Umbilical cord (tissue), 2 donors: ENCODE measurements around the gene RHEB. TPM values are rescaled to one million over a fixed set of nuclear protein-coding genes. Genes with fewer than 3 reads are reported as not detected.

Source experiments
- DNase-seq: peaks from one replicate; pipeline ENCODE4 v3.0.0-alpha.2; 2015; ENCODE audit warnings: low spot score
- total RNA-seq: library from RNA; depleted of rRNA; stranded (reverse); fragments of >200 nt; gene quantifications from one replicate; pipeline ENCODE4 v1.2.3, GENCODE V29; 2014; ENCODE audit warnings: low replicate concordance; ENCODE audit not compliant: insufficient read depth

The RHEB gene
- total RNA-seq, 1 donor from 2014 or later = 83.8 TPM

DNA sequence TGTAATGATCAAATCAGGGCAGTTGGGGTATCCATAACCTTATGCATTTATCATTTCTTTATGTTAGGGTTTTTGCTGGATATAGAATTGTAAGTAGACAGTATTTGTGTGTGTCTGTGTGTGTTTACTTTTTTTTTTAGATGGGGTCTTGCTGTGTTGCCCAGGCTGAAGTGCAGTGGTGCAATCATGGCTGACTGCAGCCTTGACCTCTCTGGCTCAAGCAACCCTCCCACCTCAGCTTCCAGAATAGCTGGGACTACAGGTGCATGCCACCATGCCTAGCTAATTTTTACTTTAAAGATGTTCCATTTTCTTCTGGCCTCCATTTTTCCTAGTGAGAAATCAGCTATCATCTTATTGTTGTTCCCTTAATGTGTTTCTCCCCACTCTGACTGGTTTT is 10.1 kb upstream of the RHEB start:
- no peak for DNase-seq

DNA sequence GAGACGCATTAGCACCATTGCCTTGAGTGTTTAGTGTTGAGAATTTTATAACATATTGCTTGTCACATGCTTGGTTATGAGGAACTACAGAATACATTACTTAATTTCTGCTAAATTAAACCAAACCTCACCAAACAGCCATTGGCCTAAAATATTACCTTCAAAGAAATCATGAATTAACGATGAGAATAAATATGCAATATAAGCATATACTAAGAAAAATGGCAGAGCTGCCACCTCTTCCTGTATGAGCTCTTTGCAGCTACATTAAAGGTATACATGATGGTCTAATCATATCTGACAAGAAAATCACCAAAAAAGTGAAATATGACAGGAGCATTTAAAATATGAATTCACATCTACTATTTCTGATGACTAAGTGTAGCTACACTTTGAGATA is 5.2 kb upstream of the RHEB start:
- DNase-seq = no peak

DNA sequence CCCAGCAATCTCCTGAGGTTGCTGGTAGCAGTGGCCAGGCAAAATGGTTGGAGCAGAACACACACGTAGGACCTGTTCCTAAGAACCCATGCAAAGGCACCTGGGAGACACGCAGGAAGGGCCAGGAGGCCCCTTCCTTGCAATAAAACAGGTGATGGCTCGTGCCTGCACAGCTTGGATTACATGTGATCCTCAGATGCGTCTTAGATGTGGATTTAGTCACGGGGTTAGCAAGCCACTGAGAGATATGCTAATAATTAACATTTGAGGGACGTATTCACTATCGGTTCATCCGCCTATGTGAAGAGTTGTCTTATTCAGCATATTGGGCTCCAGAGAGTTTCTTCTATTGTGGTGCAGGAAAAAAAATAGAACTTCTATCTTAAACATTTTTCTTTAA is 4.6 kb upstream of the RHEB start:
- no peak for DNase-seq

DNA sequence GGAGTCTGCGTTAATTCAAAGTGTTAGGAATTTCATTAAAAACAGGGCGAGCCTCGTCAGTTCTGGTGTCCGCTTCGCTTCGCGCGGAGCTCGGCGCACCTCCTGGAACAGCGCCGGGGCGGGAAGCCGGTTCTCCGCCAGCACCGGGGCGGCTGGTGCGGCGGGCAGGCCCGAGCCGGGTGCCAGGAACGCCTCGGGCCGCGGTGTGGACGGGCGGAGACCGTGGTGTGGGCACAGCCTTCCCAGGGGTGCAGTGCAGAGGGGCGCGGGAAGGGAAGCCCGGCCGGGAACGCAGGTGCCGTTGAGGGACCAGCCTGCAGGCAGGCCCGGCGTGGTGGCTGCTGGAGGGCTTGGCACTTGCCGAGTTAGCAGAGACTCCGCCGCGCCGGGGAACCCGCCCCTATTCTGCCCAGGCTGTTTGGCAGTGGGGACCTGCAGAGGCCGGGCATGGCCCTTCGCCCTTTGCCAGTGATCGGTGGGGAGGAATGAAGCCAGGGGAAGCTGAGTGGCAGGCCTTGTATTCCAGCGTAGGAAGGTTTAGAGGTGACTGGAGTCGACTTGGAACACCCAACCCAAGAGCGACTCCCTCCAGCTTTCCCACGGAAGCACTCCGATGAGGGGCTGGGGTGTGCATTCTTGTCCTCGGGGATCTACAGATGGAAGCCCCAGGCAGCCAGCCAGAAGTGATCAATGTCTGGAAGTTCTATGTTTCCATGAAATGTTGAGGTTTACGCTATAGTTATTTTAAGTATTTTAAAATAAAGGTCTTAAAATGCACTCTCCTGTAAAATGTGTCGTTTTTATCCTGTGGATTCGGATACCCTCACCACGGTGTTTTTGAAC is 945 bp upstream of the RHEB start:
- DNase-seq = no peak

DNA sequence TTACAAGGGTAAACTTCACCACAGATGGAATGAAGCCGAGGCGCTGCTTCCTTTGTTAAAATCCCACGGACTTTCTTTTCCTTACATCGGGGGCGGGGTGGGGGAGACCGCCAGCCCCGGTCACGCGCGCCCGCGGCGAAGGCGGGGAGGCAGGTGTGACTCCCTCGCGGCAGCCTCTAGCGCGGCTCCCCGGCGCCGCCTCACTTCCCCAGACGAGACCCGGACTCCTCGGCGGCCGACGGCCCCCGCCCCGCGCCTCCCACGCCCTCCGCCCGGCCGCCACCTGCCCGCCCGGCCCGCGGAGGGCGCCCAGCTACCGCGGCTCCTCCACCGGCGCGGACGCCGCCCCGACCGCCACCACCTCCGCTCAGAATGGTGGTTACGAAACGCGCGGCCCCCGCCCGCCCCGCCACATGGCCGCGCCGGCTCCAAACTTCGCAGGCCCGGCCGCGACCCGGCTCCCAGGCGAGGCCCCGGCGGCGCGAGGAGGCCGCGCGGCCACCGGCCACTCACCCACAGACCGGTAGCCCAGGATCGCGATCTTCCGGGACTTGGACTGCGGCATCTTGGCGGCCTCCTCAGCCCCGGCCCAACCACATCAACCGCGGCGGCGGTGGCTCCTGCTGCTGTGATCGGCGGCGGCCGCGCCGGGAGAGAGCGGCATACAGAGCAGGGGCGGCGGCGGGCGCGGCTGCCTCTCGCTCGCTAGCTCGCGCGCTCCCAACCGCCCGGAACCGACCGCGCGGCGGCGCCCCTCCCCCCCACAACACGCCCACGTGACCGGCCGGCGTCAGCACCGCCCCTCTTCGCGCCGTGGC is 539 bp downstream of the RHEB start:
- DNase-seq = peak; percentile 36

DNA sequence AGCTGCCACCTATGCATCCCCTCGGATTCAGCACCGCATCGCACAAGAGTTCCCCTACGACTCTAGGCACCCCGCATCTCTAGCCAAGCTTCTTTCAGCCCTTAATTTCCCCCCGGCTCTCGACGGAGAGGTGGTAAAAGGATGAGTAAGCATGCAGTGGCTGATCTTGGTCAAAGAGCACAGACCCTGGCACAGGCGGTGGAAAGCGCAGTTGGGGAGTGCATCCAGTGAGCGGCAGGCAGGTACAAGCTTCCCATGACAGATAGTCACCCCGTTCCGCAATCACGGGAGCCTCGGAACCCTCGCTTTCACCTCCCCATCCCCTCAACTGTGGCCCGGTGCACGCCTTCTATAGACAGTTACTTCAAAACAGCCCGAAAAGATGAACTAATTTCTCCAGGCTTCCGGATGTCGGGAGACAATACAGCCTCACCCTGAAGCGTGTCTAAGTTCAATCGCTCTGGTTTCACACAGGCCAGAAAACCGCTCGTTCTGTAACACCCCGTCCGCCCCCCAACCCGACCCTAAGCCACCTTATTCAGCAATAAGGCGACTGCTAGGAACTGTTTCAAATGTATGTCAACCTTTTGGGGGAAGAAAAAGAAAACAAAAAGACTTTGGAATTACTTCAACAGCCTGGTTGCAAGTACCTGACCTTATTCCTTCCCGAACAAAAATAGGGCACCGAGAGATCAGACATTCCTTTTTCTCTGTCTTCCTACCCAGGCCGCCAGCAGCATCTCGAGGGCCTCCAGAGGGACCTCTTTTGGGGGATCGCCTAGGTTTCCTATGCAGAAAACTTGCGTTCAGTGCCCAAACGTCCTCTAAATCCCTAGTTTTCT is 1.4 kb downstream of the RHEB start:
- peak; percentile 39 for DNase-seq

DNA sequence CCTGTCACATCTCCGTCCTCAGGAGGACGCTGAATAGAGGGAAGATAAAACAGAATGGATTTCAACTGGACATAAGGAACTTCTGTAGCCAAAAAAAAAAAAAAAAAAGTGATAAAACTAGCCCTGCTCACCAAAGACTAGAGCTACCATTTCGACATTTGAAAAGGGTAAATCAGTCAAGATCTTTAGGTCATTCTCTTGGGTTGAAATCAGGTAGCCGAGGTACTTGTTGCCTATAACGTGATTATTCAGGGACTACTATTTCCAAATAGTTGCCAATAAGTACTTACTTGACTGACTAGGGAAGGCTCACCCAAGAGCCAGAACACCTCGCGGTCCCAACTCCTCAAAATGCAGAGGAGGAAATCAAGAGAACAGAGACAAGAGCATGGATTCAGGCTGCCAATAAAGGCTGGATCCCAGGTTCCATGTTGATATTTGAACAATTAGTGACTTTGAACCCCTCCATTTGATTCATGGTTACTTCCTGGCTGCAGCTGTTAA is 2.0 kb downstream of the RHEB start:
- no peak for DNase-seq

DNA sequence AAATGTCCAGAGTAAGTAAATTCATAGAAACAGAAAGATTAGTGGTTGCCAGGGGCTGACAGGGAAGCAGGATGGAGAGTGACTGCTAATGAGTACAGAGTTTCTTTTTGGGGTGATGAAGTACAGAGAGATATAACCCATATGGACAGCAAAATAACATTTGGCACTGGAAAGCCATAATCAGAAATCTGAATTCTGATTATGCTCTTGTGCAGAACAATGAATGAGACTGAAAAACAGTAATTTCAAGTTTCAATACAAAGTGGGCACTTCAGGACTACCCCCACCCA is 4.5 kb downstream of the RHEB start:
- no peak for DNase-seq

DNA sequence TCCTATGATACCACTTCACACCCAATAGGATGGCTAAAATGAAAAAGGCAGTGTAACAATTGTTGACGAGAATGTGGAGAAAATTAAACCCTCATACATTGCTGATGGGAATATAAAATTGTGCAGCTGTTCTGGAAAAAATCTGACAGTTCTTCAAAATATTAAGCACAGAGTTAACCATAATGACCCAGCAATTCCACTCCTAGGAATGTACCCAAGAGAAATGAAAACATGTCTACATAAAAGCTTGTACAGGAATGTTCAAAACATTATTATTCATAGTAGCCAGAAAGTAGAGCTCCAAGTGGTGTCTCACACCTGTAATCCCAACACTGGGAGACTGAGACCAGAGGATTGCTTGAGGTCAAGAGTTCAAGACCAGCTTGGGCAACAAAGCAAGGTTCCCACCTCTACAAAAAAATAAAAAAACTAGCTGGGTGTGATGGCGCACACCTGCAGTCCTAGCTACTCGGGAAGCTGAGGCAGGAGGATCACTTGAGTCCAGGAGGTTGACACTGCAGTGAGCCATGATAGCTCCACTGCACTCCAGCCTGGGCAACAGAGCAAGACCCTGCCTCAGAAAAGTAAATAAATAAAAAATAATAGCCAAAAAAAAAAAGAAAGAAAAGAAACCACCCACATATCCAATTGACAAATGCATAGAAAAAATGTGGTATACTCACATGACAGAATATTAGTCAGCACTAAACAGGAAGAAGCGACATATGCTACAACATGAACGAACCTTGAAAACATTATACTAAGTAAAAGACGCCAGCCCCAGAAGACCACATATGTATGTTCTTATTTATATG is 5.0 kb downstream of the RHEB start:
- no peak for DNase-seq

DNA sequence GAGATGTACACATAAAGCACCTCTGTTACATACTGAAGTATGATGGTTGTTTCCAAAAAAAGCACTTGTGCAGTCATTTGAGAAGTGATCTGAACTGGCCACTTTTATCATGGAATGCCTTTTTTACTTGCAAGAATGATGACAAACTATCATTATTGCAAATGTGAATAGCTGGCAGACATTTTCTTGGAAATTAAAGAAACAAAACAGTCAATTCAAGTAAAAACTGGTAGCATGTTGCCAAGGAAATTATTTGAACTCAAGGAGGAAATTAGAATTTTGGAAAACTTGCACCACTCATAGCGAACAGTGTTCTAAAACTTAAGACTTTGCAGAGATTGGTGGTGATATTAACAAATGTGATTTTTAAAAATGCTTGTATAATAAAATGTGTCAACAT is 6.6 kb downstream of the RHEB start:
- no peak for DNase-seq

DNA sequence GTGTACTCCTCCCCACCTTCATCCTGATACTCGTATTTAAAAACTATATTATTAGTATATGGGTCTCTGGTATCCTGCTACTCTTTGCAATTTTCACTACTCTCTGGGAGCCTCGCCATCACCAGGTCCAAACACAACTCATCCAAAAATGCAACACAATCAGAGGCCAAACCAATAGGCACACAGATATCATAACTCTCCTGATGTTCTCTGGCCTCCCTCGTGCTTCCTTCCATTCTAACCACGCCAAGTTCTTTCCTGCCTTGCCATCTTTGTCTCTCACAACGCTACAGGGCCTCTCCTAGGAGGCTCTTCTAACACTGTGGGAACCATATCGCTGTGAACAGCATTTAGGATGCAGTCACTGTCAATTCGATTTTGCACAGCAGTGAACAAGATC is 7.3 kb downstream of the RHEB start:
- DNase-seq = no peak

DNA sequence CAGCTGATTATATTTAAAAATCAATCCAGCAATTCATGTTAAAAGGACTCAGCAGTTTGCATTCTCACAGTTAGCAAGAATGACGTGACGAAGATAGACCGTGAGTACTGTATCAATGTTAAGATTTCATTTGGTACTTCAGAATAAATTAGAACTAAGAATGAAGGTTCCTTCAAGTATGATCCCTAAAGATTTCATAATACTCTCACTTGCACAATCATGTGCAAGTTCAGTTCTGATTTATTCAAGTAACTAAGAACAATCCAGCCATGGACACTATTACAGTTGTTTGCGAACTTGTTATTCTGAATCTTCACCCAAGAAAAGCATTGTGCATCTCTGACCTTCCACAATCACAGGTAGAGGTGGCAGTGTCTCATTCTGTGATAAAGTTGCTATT is 7.7 kb downstream of the RHEB start:
- DNase-seq = no peak

DNA sequence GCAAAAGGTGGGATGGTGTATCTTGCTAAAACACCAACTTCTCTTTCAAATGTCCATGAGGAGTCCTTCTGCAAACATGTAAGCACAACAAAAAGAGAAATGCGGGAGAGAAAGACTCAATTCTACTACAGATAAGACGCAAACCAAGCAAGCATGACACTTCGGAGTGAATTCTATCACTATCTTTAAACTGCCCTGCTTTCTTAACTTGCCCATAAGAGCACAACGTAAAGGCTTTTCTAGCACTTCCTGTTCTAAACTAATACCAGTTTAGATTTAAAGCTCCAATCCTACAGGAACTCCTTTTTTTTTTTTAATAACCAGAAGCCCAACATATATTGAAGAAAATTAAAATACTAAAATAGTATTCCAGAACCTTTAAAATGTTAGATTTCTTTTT is 8.4 kb downstream of the RHEB start:
- no peak for DNase-seq

DNA sequence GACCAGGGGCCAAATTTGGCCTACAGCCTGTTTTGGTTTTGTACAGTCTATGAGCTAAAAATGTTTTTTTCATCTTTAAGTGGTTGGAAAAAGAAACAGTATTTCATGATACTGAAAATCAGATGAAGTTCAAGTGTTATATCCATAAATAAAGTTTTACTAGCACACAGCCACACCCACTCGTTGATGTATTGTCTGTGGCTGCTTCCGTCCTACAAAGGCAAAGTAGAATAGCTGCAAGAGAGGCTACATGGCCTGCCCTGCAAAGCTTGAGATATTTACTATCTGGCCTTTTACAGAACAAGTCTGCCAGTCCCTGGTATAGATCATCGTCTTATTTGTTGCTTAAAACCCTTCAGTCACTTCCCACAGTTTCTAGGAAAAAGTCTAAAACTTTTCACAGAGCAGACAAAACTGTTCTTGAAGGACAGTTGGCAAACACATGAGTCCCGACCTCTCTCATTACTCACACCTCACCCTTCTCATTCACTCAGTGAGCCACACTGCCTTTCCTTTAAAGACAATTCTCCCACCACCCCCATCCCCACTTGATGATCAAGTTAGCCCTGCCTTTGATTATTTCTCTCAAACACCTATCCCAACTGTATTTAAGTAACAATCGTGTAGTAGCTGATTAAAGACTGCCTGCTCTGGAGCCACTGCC is 9.9 kb downstream of the RHEB start:
- DNase-seq = no peak

DNA sequence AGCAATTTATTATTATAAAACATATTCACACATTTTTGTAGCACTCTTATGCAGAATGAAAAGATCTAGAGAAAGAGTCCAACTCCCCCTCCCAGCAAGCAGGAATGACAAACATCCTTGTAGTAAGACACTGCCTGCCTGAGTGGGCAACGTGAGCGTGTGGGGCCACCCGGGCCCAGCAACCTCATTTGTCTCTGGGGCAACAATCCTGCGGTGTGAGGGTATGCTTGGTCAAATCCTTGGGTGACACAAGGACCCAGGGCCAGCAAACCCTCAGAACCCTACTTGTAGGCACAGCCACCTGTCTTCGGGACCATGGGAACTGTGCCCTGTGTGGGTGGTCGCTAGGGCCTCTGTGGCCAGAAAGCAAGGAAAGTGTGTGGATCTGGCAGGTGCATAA is 10.7 kb downstream of the RHEB start:
- DNase-seq = no peak

DNA sequence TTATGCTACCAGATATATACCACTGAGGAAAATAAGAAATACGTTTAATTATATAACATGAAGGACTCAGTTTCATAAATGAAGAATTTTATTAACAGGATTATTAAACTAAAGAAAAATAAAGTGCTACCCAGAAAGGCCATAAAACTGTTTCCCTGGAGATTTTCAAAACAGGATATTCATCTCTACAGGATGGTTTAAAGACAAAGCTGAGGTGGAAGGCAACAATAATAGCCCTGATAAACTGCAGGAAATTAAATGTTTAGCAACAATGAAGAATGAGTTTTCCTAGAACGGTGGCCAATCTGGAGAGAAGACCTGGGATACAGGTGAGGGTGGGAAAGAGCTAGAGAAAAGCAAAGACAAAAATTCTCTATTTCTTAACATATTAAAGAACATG is 11.9 kb downstream of the RHEB start:
- DNase-seq = no peak

DNA sequence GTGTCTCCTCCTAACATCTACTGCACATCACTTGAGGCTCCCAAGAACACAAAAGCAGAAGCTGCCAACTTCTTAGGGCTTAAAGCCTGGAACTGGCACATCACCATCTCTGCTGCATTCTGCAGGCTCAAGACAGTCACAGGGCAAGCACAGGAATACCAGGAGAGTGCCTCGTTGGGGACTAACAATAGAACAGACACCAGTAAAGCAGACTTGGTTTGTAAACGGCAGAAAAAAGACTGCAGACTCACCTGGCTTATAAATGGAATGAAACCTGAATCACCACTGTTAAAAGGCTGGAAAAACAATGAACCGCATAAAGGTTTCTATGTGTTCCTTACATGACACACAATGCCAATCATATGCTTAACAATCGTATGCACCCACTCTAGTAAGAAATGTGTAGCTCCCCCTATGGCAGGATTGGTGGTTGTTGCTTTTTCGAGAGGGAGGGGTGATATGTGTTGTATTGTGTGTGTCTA is 12.8 kb downstream of the RHEB start:
- DNase-seq = no peak

DNA sequence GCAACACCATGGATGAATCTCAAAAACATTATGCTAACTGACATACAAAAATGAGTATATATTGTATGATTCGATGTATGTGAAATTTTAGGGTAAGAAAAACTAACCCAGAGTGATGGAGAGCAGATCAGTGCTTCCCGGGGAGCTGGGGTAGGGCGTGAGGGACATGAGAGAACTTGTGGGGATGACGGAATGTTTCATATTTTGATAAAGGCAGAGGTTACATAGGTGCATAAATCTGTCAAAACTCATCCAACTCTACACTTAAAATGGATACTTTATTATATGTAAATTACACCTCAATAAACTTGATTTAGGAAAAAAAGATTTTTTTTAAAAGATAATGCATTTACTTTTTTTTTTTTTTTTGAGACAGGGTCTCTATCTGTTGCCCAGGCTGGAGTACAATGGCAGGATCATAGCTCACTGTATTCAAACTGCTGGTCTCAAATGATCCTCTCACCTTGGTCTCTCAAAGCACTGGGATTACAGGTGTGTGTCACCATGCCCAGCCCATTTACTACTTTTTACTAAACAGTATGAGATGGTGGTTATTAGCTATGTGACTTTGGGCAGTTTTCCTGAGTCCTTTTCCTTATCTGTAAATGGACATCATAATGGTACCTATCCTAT is 13.7 kb downstream of the RHEB start:
- DNase-seq = no peak

DNA sequence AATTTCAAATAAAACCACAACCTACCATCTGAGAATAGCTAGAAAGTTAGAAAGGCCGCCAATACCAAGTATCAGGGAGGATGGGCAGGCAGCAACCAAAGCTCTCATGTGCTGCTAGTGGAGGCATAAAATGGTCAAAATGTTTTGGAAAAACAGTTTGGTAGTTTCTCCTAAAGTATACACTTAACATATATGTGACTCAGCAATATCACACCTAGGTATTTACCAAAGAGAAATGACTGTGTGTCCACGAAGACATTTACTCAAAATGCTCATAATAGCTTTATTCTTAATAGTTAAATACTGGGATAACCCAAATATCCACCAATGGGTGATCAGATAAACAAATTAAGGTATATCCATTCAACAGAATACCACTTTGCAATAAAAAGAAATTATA is 14.3 kb downstream of the RHEB start:
- no peak for DNase-seq

DNA sequence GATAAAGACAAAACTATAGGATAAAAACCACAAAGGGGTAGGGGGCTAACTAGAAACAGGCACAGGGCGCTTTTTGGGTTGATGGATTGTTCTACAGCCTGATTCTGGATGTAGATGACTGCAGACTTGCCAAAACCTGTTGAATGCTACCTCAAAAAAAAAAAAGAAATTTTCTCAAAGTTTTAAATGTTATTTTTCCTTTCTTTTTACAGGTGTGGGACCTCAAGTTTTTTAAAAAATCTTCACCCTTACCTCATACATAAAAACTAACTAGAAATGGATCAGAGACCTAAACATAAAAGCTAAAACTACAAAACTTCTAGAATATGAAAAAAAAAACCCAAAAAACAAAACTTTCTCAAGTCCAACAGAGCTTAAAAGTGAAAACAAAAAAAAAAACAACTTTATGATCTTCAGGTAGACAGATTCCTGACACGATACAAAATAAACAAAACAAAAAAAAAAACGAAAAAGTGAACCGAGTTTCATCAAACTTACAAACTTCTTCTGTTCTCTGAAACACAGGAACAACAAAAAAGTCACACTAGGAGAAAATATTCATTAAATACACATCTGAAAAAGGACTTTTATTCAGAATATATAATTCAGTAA is 14.9 kb downstream of the RHEB start:
- DNase-seq = no peak
